ENCODE data around the gene FGF1. TPM values are rescaled to one million over a fixed set of nuclear protein-coding genes. Genes with fewer than 3 reads are reported as not detected.
A peak's percentile ranks its signal among the peaks of the same experiment; 100 is the strongest.

Gene FGF1
- total and polyA plus RNA-seq, 9 donors: 0.10 to 3.6 (median 0.55) TPM

DNA sequence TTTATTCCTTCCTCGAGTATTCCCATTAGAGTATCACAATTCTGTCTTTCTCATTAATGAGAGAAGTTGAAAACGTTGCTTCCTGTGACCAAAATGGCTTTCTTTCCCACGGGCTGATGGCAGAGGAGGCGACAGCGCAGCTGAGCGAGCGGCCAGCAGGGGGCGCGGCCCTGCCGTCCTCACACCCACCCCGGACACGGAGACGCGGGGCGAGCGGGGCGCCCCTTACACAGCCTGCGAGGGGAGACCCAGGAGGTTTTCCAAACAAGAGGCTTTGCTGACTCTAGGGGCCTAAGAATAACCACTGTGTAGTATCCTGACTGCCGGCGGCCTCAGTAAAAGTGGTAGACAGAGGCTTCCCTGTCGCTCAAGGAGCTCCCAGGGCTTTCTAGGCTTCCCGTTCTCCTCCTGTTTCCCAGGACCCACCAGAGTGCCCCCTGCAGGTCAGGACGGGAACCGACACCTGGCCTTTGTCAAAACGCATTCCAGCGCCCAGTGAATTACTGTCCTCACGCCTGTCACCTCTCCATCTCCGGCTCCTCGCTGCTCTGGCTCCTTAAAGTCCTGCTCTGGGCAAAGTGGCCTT, 27.3 kb upstream of the FGF1 start:
- intact Hi-C loops (cut with DNase I): loop anchor here in 3 of 4 donors (2.0 to 10.0 kb wide), 4 partner anchors 62 to 174 kb away; partner anchors contain the start of gene ARHGAP26 (in 1 of the 3)
- H3K36me3 ChIP-seq: no peaks in the 10 kb centered on the region
- peak overlapping the region; percentile 45 for H3K4me3 ChIP-seq
- H3K27me3 ChIP-seq: no peaks in the 10 kb centered on the region
- H3K9me3 ChIP-seq: no peaks in the 10 kb centered on the region
- WGBS, 3 donors: 0 to 1% (median 1%) methylated on average over 29 of the region's 29 CpGs
- peak; percentile 76 to 87 (median 85) for DNase-seq
- TF ChIP-seq EP300 (IDR thresholded peaks at IDR 0.05): no peak
- TF ChIP-seq, protein P1, sequence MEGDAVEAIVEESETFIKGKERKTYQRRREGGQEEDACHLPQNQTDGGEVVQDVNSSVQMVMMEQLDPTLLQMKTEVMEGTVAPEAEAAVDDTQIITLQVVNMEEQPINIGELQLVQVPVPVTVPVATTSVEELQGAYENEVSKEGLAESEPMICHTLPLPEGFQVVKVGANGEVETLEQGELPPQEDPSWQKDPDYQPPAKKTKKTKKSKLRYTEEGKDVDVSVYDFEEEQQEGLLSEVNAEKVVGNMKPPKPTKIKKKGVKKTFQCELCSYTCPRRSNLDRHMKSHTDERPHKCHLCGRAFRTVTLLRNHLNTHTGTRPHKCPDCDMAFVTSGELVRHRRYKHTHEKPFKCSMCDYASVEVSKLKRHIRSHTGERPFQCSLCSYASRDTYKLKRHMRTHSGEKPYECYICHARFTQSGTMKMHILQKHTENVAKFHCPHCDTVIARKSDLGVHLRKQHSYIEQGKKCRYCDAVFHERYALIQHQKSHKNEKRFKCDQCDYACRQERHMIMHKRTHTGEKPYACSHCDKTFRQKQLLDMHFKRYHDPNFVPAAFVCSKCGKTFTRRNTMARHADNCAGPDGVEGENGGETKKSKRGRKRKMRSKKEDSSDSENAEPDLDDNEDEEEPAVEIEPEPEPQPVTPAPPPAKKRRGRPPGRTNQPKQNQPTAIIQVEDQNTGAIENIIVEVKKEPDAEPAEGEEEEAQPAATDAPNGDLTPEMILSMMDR (IDR thresholded peaks at IDR 0.05): peak; percentile 93 to 99 (median 96)
- H3K4me1 ChIP-seq (ENCODE audit: insufficient read depth): no peaks in the 10 kb centered on the region
- H3K27ac ChIP-seq: peak overlapping the region; percentile 52 to 83

DNA sequence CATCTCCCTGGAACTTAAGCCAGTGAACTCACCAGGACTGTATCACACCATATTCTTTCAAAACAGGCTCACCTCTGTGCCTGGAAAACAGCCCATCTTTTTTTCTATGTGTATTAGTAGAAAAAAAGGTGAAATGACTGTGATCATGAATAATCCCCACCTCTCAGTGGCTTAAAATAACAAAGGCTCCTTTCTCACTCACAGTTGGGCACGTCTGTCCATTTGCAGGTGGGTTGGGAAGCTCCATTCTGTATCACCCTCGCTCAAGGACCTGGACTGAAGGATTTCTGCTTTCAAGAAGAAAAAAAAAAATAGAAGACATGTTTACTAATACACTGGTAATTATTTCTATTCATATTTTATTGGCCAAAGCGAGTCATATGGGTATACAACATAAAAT, 17.3 kb upstream of the FGF1 start:
- DNase-seq: no peak
- H3K27me3 ChIP-seq: no peaks in the 10 kb centered on the region
- intact Hi-C loops (cut with DNase I): no loop called here
- H3K9me3 ChIP-seq: no peaks in the 10 kb centered on the region
- no peaks in the 10 kb centered on the region for H3K36me3 ChIP-seq
- H3K27ac ChIP-seq: no peak overlapping the region
- WGBS, 3 donors: 90 to 92% (median 90%) methylated on average over 3 of the region's 3 CpGs
- H3K4me1 ChIP-seq (ENCODE audit: insufficient read depth): peaks cover 7% of the 10 kb centered on the region
- TF ChIP-seq POLR2A (IDR thresholded peaks at IDR 0.05) (no peak), EP300 (IDR thresholded peaks at IDR 0.05) (no peak)
- TF ChIP-seq, protein P1 (IDR thresholded peaks at IDR 0.05): no peak
- H3K4me3 ChIP-seq: no peak overlapping the region

DNA sequence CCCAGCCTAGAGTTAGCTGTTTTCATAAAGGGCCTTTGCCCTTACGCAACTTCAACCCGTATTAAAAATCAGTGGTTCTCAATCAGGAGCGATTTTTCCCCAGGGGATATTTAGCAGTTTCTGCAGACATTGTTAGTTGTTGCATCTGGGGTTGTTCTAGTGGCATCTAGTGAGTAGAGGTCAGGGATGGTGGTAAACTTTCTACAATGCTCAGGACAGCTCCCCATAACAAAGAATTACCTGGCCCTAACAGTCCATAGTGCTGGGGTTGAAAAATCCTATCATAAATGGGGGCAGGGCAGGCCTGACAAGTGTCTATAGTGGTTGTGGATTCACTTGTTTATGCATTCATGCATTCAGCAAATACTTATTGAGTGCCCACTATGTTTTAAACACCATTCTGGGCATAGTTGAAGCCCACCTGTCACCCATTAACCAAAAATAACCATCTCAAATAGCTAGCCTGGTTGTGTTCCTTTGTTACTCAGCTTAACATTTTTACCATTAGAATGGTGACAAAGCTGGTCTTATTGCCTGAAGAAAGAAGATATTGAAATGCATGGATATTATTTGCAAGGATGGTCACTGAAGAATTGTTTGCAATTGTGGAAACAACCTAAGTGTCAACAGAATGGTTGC, 15.9 kb upstream of the FGF1 start:
- intact Hi-C loops (cut with DNase I): no loop called here
- Histone ChIP-seq H3K4me3 (no peak overlapping the region), H3K27ac (no peak overlapping the region), H3K9me3 (no peaks in the 10 kb centered on the region), H3K36me3 (no peaks in the 10 kb centered on the region), H3K4me1 (ENCODE audit: insufficient read depth) (peaks cover 11% of the 10 kb centered on the region), H3K27me3 (no peaks in the 10 kb centered on the region)
- DNase-seq: no peak
- TF ChIP-seq EP300 (IDR thresholded peaks at IDR 0.05) (no peak), POLR2A (IDR thresholded peaks at IDR 0.05) (no peak)
- TF ChIP-seq, protein P1 (IDR thresholded peaks at IDR 0.05): no peak
- 78 to 86% (median 85%) methylated on average over 3 of the region's 3 CpGs for WGBS, 3 donors

DNA sequence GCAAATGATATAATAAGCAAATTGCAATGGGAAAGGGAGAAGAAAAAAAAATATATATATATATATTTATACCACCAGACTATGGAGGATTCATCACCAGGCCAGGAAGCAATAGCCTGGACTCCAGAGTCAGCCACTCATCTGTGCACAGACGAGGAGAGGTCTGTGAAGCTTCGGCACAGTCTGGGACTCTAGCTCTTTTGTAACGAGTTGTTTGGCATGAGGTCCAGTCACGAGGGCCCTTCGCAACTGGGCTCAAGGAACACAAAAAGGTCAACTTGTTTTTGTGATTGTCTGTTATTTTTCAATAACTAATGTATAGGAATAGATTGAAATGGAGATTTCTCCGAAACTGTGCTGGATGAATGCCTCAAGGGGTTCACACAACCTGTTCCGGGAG, 14.7 kb upstream of the FGF1 start:
- intact Hi-C loops (cut with DNase I): no loop called here
- no peak for DNase-seq
- no peaks in the 10 kb centered on the region for H3K27me3 ChIP-seq
- H3K9me3 ChIP-seq: no peaks in the 10 kb centered on the region
- TF ChIP-seq EP300 (IDR thresholded peaks at IDR 0.05) (no peak), POLR2A (IDR thresholded peaks at IDR 0.05) (no peak)
- TF ChIP-seq, protein P1 (IDR thresholded peaks at IDR 0.05): no peak
- no peak overlapping the region for H3K27ac ChIP-seq
- no peak overlapping the region for H3K4me3 ChIP-seq
- WGBS, 3 donors: 90 to 95% (median 94%) methylated on average over 7 of the region's 7 CpGs
- H3K4me1 ChIP-seq (ENCODE audit: insufficient read depth): peaks cover 11% of the 10 kb centered on the region
- no peaks in the 10 kb centered on the region for H3K36me3 ChIP-seq

All from ovary (tissue), 9 donors.